Measurements from ENCODE around the gene DDX59.

GRCh38 chr1:200666309-200666708 is 3.4 kb downstream of the DDX59 start:
- TF ChIP-seq CTCF (IDR thresholded peaks at IDR 0.05) (no peak), POLR2A (IDR thresholded peaks at IDR 0.05) (no peak)
